ENCODE measurements around the gene VDR. TPM values are rescaled to one million over a fixed set of nuclear protein-coding genes. Genes with fewer than 3 reads are reported as not detected.

VDR gene
- total RNA-seq, 1 donor, result 32.2 TPM

- no peaks in the 10 kb centered on the region for H3K9me3 ChIP-seq (ENCODE audit: low read depth, low read length)
- H3K27ac ChIP-seq (ENCODE audit: low read depth, low read length), result no peak overlapping the region
- H3K79me2 ChIP-seq (ENCODE audit: insufficient read depth, low read length), result no peaks in the 10 kb centered on the region
- H3K4me1 ChIP-seq (ENCODE audit: insufficient read depth, low read length), result peaks cover 3% of the 10 kb centered on the region
- no peaks in the 10 kb centered on the region for H3K36me3 ChIP-seq (ENCODE audit: insufficient read depth, low read length)
- no peaks in the 10 kb centered on the region for H4K20me1 ChIP-seq (ENCODE audit: insufficient read depth, low read length)
- peaks cover 9% of the 10 kb centered on the region for H3K27me3 ChIP-seq (ENCODE audit: insufficient read depth, low read length)
- TF ChIP-seq CTCF (IDR thresholded peaks at IDR 0.05; ENCODE audit: extremely low read depth, low read depth, low read length), result no peak
- H3K4me3 ChIP-seq (ENCODE audit: insufficient read depth, low read length), result no peak overlapping the region
- DNase-seq (ENCODE audit: insufficient read length, low spot score, missing footprints), result no peak
- H2AFZ ChIP-seq (ENCODE audit: low read length), result no peak overlapping the region
- H3K4me2 ChIP-seq (ENCODE audit: insufficient read depth, low read length), result no peak overlapping the region
Measured at GRCh38 chr12:47938594-47938993, 33.8 kb upstream of the VDR start.

- H3K4me3 ChIP-seq (ENCODE audit: insufficient read depth, low read length), result no peak overlapping the region
- no peaks in the 10 kb centered on the region for H3K9me3 ChIP-seq (ENCODE audit: low read depth, low read length)
- no peak for DNase-seq (ENCODE audit: insufficient read length, low spot score, missing footprints)
- H3K27me3 ChIP-seq (ENCODE audit: insufficient read depth, low read length), result peaks cover 9% of the 10 kb centered on the region
- no peaks in the 10 kb centered on the region for H4K20me1 ChIP-seq (ENCODE audit: insufficient read depth, low read length)
- no peaks in the 10 kb centered on the region for H3K36me3 ChIP-seq (ENCODE audit: insufficient read depth, low read length)
- no peaks in the 10 kb centered on the region for H3K79me2 ChIP-seq (ENCODE audit: insufficient read depth, low read length)
- peaks cover 3% of the 10 kb centered on the region for H3K4me1 ChIP-seq (ENCODE audit: insufficient read depth, low read length)
- H3K27ac ChIP-seq (ENCODE audit: low read depth, low read length), result no peak overlapping the region
- no peak overlapping the region for H2AFZ ChIP-seq (ENCODE audit: low read length)
- no peak overlapping the region for H3K4me2 ChIP-seq (ENCODE audit: insufficient read depth, low read length)
- TF ChIP-seq CTCF (IDR thresholded peaks at IDR 0.05; ENCODE audit: extremely low read depth, low read depth, low read length), result no peak
Measured at GRCh38 chr12:47938093-47938492, 33.3 kb upstream of the VDR start.

DNA sequence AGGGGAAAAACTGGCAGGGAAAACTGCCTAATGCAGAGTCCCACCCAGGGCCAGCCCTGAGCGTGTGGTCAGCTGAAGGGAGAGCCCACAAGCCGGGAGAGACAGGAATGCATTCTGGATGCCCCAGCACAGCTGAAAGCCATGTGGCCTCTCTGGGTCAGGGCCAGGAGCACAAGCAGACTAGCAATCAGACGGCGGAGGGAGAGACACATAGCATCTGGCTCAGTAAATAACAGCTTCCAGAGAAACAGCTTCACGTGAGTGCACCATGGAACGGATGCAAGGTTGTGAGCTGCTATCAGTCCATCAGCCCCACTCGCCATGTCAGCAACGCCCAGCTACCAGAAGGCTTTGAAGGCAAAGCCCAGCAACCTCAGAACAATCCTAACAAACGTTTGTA, 30.4 kb upstream of the VDR start:
- no peaks in the 10 kb centered on the region for H4K20me1 ChIP-seq (ENCODE audit: insufficient read depth, low read length)
- peak overlapping the region; percentile 57 for H2AFZ ChIP-seq (ENCODE audit: low read length)
- H3K36me3 ChIP-seq (ENCODE audit: insufficient read depth, low read length), result no peaks in the 10 kb centered on the region
- no peak for DNase-seq (ENCODE audit: insufficient read length, low spot score, missing footprints)
- H3K4me2 ChIP-seq (ENCODE audit: insufficient read depth, low read length), result no peak overlapping the region
- peaks cover 8% of the 10 kb centered on the region for H3K27me3 ChIP-seq (ENCODE audit: insufficient read depth, low read length)
- H3K27ac ChIP-seq (ENCODE audit: low read depth, low read length), result no peak overlapping the region
- no peaks in the 10 kb centered on the region for H3K79me2 ChIP-seq (ENCODE audit: insufficient read depth, low read length)
- TF ChIP-seq CTCF (IDR thresholded peaks at IDR 0.05; ENCODE audit: extremely low read depth, low read depth, low read length), result no peak
- no peak overlapping the region for H3K4me3 ChIP-seq (ENCODE audit: insufficient read depth, low read length)
- H3K9me3 ChIP-seq (ENCODE audit: low read depth, low read length), result no peaks in the 10 kb centered on the region
- H3K4me1 ChIP-seq (ENCODE audit: insufficient read depth, low read length), result peaks cover 3% of the 10 kb centered on the region

GRCh38 chr12:47931187-47931586, 26.4 kb upstream of the VDR start:
- H3K27ac ChIP-seq (ENCODE audit: low read depth, low read length), result no peak overlapping the region
- no peaks in the 10 kb centered on the region for H3K9me3 ChIP-seq (ENCODE audit: low read depth, low read length)
- no peaks in the 10 kb centered on the region for H4K20me1 ChIP-seq (ENCODE audit: insufficient read depth, low read length)
- H3K79me2 ChIP-seq (ENCODE audit: insufficient read depth, low read length), result no peaks in the 10 kb centered on the region
- no peak overlapping the region for H2AFZ ChIP-seq (ENCODE audit: low read length)
- peaks cover 33% of the 10 kb centered on the region for H3K27me3 ChIP-seq (ENCODE audit: insufficient read depth, low read length)
- H3K36me3 ChIP-seq (ENCODE audit: insufficient read depth, low read length), result no peaks in the 10 kb centered on the region
- DNase-seq (ENCODE audit: insufficient read length, low spot score, missing footprints), result no peak
- no peak overlapping the region for H3K4me3 ChIP-seq (ENCODE audit: insufficient read depth, low read length)
- H3K4me1 ChIP-seq (ENCODE audit: insufficient read depth, low read length), result peaks cover 3% of the 10 kb centered on the region
- no peak for TF ChIP-seq CTCF (IDR thresholded peaks at IDR 0.05; ENCODE audit: extremely low read depth, low read depth, low read length)
- no peak overlapping the region for H3K4me2 ChIP-seq (ENCODE audit: insufficient read depth, low read length)

Measured in osteoblast (primary cell).